Esophagus mucosa (tissue), 1 donor: ENCODE measurements around the gene SOAT2. TPM values are rescaled to one million over a fixed set of nuclear protein-coding genes. Genes with fewer than 3 reads are reported as not detected.
A peak's percentile ranks its signal among the peaks of the same experiment; 100 is the strongest.

Source experiments
- ATAC-seq: fragments of 200-7000 bp; cut with Tn5 transposase; one replicate; pipeline ENCODE4 v1.9.1; 2020
- total RNA-seq: library from RNA; stranded (reverse); gene quantifications from one replicate; pipeline ENCODE4 v1.2.4, GENCODE V29; 2023
- donor health status: DM: yes; HTN: yes; CAD: no.

SOAT2 gene
- not detected for total RNA-seq

DNA sequence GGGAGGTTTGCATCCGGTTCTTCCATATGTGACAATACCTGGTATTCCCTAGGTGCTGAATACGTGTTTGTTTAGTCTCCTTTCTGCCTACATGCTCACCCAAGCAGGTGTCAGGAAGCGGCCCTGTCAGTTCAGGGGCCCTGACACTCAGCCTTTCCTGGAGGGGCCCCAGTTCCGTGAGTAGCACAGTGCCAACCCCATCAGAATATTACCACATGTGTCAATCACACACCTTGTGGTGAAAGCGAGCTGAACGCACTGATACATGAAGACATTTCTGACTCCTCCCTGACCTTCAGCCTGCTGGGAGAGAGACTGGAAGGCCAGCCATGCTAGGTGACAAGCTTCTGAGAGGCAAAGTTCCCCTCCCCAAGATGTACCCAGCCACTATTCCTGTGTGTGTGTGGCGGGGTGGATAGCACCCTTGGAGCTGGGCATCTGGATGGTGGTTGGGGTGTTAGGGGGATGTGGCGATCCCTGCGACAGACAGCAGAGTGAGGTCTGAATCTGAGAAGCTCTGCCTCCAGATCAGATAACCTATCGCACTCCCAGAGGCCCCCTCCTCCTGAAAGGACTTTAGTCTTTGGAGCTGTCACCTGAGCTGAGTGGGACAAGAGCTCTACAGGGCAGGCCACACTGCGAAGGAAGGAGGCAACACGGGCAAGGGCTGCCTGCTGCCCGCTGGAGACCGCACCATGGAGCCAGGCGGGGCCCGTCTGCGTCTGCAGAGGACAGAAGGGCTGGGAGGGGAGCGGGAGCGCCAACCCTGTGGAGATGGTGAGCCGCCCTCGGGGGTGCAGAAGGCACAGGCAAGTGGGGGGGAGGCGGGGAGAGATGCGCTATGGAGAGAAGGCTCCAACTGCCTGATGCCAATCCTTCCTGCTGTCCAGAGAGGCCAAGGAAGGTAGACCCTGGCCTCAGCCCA lies at the start of gene SOAT2:
Gene SOAT2, plus strand, starts transcription at position 604 of the 925 bp plus-strand sequence. Its CDS starts 92 bp downstream, at position 696.
- ATAC-seq = peak; percentile 1

DNA sequence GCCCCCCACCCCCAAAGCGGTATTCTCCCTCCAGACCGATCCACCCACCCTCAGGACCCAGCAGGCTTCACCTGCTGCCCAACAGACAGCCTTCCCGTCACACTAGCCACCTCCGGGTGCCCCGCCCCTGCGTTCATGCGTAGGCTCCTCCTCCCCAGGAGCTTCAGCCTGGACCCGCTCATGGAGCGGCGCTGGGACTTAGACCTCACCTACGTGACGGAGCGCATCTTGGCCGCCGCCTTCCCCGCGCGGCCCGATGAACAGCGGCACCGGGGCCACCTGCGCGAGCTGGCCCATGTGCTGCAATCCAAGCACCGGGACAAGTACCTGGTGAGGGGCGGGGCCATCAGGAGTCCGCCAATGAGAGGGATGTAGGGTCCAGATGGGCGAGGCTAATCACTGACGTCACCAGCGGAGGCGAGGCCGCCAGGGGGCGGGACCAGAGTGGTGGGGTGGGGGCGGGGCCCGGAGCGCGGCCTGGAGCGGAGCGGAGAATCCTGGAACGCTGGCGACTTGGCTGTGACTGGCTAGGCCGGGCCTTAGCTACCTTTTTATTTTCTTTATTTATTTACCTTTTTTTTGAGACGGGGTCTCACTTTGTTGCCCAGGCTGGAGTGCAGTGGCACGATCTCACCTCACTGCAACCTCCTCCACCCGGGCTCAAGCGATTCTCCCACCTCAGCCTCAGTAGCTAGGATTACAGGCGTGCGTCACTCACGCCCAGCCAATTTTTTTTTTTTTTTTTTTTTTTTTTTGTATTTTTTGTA lies 49.0 kb upstream of the SOAT2 start:
- ATAC-seq = peak; percentile 91

DNA sequence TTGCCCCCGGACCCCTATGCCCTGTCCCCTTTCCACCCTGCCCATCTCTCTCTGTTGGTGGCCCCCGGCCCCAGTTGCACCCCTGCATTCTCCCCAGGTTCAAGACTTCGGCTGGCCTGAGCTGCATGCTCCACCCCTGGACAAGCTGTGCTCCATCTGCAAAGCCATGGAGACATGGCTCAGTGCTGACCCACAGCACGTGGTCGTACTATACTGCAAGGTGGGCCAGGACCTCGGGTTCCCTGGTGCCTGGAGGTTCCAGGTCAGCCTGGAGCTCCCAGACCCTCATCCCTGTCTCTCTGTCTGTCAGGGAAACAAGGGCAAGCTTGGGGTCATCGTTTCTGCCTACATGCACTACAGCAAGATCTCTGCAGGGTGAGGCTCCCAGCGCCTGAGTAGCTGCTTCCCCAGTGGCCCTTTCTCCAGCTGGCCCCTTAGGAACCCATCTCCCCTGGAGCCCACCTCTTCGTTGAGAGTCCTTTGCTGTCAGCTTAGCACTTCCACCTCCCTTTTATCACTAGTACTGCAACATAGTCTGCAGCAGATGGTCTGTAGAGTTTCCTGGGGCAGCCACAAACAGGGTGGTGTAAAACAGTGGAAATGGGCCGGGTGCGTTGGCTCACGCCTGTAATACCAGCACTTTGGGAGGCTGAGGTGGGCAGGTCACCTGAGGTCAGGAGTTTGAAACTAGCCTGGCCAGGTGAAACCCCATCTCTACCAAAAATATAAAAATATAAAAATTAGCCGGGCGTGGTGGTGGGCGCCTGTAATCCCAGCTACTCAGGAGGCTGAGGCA lies 47.6 kb upstream of the SOAT2 start:
- ATAC-seq = no peak

DNA sequence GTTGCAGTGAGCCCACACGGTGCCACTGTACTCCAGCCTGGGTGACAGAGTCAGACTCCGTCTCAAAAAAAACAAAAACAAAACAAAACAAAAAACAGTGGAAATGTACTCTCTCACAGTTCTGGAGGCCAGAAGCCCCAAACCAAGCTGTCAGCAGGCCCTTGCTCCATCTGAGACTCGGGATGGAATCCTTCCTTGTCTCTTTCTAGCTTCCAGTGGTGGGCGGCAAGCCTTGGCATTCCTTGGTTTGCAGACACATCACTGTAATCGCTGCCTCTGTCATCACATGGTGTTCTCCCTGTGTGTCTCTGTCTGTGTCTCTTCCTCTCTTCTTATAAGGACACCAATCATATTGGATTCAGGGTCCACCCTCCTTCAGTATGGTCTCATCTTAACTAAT lies 47.0 kb upstream of the SOAT2 start:
- ATAC-seq = no peak

- no peak for ATAC-seq
Measured at GRCh38 chr12:53056901-53057300, 46.4 kb upstream of the SOAT2 start.

- no peak for ATAC-seq
Measured at GRCh38 chr12:53057816-53058500, 45.3 kb upstream of the SOAT2 start.

- no peak for ATAC-seq
Measured at GRCh38 chr12:53058674-53059433, 44.4 kb upstream of the SOAT2 start.

GRCh38 chr12:53059434-53060063 lies 43.7 kb upstream of the SOAT2 start:
- no peak for ATAC-seq

DNA sequence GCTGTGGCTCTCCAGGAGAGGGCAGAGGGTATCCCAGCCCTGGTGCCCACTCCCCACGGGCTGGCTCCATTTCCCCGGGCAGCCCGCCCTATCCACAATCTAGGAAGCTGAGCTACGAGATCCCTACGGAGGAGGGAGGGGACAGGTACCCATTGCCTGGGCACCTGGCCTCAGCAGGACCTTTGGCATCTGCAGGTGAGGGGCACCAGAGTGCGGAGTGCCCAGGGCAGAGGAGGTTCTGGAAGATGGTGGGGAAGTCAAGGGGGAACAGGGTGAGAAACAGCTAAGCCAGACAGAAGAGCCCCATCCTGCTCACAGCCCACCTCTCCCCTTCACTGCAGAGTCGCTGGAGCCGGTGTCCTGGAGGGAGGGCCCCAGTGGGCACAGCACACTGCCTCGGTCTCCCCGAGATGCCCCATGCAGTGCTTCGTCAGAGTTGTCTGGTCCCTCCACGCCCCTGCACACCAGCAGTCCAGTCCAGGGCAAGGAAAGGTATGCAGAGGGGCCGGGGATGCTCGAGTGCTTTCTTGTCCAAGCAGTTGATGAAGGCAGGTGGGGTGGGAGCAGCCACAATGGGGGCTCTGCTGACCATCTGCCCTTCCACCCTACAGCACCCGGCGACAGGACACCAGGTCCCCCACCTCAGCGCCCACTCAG lies 43.1 kb upstream of the SOAT2 start:
- ATAC-seq = no peak

GRCh38 chr12:53060721-53061276 lies 42.5 kb upstream of the SOAT2 start:
- no peak for ATAC-seq

GRCh38 chr12:53061404-53062010 lies 41.8 kb upstream of the SOAT2 start:
- ATAC-seq = peak; percentile 40

DNA sequence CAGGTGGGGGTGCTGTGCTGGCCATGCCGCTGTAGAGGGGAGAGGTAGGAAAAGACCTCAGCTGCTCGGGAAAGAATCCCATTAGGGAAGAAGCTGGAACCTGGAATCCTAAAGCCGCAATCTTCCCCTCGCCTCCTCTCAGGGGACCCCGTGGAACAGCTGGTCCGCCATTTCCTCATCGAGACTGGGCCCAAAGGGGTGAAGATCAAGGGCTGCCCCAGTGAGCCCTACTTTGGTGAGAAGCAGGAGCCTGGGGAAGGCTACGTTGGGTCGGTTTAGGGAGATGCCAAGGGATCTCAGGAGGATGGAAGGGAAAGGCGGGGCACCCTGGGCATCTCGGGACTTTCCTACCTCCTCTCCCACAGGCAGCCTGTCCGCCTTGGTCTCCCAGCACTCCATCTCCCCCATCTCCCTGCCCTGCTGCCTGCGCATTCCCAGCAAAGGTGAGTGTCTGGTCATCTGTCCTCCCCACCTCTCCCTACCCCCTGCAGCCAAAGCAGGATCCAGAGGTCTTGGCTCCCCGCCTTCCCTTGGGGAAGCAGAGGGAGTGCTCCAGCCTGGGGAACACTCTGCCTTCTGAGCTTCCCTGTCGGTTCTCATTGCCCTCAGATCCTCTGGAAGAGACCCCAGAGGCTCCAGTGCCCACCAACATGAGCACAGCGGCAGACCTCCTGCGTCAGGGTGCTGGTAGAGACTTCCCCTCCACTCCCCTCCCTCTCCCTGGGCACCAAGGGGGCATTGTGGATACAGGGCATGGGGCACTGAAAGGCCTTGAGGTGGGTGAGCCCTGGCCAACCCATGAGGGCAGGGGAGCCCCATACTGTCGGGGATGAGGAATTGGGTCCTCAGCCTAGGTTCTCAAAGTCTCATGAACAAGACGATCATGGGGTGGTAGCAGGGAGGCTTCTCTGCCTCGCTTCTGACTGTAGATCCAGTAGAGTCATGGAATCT lies 41.0 kb upstream of the SOAT2 start:
- ATAC-seq = no peak

- no peak for ATAC-seq
Measured at GRCh38 chr12:53062977-53063707, 40.1 kb upstream of the SOAT2 start.

GRCh38 chr12:53063708-53064612 lies 39.3 kb upstream of the SOAT2 start:
- no peak for ATAC-seq

DNA sequence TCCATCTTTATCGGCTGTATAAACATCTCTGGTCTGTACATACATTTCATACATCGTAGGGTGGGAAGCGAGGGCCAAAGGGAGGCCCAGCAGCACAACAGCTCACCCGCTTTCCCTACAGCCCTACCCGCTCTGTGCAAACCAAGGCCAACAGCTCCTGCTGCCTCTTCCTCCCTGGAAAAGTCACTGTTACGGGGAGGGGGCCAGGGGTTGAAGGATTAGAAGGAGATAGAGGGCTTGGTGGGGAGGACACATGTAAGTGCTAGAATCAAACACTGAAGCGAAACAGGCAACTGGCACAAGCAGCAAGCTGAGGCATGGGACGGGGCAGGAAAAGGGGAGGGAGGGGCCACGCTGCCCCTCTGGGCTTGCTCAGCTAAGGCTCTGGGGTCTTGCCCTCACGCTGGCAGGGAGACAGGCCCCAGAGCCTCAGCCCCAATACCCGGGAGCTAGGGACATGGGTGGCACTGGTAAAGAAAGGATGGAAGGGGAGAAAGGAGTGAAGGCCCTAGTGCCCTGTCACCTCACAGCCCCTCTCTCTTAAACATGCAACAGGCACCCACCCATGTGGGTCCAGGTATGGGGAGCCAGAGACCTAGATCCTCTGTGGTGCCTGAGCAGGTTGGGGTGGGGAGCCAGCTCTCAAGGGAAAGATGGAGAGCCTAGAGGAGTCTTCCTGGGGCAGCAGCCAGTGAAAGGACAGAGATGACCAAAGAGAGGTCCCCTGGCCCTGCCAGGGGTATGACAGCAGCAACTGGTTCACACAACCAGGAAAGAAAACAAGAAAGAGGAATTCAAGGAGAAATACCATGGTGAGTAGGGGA lies 38.5 kb upstream of the SOAT2 start:
- ATAC-seq = no peak

DNA sequence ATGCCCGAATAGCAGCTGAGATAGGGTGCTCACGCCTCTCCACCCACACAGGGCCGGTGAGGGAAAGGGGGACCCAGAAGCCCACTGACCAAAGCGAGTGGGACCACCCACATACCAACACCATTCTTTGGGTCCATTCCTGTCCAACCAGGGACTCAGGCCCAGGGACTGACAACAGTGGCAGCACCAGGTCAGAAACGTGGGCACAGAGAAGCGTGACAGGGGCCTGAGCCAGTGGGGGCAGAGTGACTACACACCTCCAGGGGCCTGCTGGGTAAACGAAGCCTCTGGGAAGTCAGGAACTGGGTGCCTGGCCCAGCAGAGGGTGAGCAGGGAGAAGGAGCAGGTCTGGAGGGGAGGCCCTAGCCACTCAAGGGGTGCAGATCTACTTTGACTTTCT lies 37.8 kb upstream of the SOAT2 start:
- ATAC-seq = no peak
